Smooth muscle cell (in vitro differentiated cells): ENCODE measurements around the gene VPS16. TPM values are rescaled to one million over a fixed set of nuclear protein-coding genes. Genes with fewer than 3 reads are reported as not detected.

Experiments used
- DNase-seq: peaks from one replicate; lab custom pipeline; 2025; ENCODE audit not compliant: unreplicated experiment; lab: John Stamatoyannopoulos, UW
- H2AFZ ChIP-seq: fragments of 200-600 bp; sonication (generic); 2 replicates; pipeline ENCODE4 v1.6.0; 2016; ENCODE audit warnings: antibody characterized with exemption, low read depth, mild to moderate bottlenecking
- H3F3A ChIP-seq: fragments of 200-600 bp; sonication (generic); 2 replicates; pipeline ENCODE4 v1.6.0; 2017; ENCODE audit warnings: antibody characterized with exemption, low read depth
- H3K27ac ChIP-seq: fragments of 200-600 bp; sonication (generic); 2 replicates; pipeline ENCODE4 v1.5.1; 2016; ENCODE audit warnings: low read depth, mild to moderate bottlenecking
- H3K27me3 ChIP-seq: fragments of 200-600 bp; sonication (generic); 2 replicates; pipeline ENCODE4 v1.6.1; 2016; ENCODE audit warnings: low read depth, mild to moderate bottlenecking
- H3K36me3 ChIP-seq: fragments of 200-600 bp; sonication (generic); 2 replicates; pipeline ENCODE4 v1.5.1; 2016; ENCODE audit warnings: low read depth
- H3K4me1 ChIP-seq: fragments of 200-600 bp; sonication (generic); 2 replicates; pipeline ENCODE4 v1.5.1; 2016; ENCODE audit warnings: low read depth
- H3K4me2 ChIP-seq: fragments of 200-600 bp; sonication (generic); 2 replicates; pipeline ENCODE4 v1.6.0; 2016; ENCODE audit warnings: mild to moderate bottlenecking
- H3K4me3 ChIP-seq: fragments of 200-600 bp; sonication (generic); 2 replicates; pipeline ENCODE4 v1.5.1; 2016; ENCODE audit warnings: mild to moderate bottlenecking
- H3K79me2 ChIP-seq: fragments of 200-600 bp; sonication (generic); 2 replicates; pipeline ENCODE4 v1.6.0; 2016; ENCODE audit warnings: low read depth, mild to moderate bottlenecking
- H3K9ac ChIP-seq: fragments of 200-600 bp; sonication (generic); 2 replicates; pipeline ENCODE4 v1.6.0; 2016; ENCODE audit warnings: low read depth
- H3K9me3 ChIP-seq: fragments of 200-600 bp; sonication (generic); replicated peaks from 2 replicates; pipeline ENCODE4 v1.5.1; 2016; ENCODE audit warnings: low read depth
- H4K20me1 ChIP-seq: fragments of 200-600 bp; sonication (generic); 2 replicates; pipeline ENCODE4 v1.6.0; 2016; ENCODE audit warnings: low read depth
- CTCF ChIP-seq: fragments of 200-600 bp; sonication (generic); IDR thresholded peaks from 2 replicates; pipeline ENCODE4 v1.5.1; 2017; ENCODE audit warnings: borderline replicate concordance, mild to moderate bottlenecking, antibody characterized with exemption; ENCODE audit not compliant: insufficient read depth, poor library complexity, severe bottlenecking
- WGBS: methylation state at CpG from one replicate; pipeline ENCODE4 v1.1.7; 2016; ENCODE audit warnings: low lambda C conversion rate; 5-methylcytosine and 5-hydroxymethylcytosine counted together
- polyA plus RNA-seq: library from polyadenylated mRNA; unstranded; fragments of >200 nt; fragmentation: Nextera tagmentation; extraction: Ambion mirVana; gene quantifications from 2 replicates; pipeline ENCODE4 v1.2.1, GENCODE V29; 2016
- total RNA-seq: library from RNA; depleted of rRNA; stranded (reverse); fragments of >200 nt; gene quantifications from 2 replicates; pipeline ENCODE4 v1.2.3, GENCODE V29; 2014

The VPS16 gene
- total and polyA plus RNA-seq, 2 experiments from 2014 or later: 26.3 to 36.9 TPM

- TF ChIP-seq CTCF: no peak
- Histone ChIP-seq H3K36me3 (no peaks in the 10 kb centered on the region), H3K9me3 (no peaks in the 10 kb centered on the region), H3F3A (no peaks in the 10 kb centered on the region), H3K27me3 (no peaks in the 10 kb centered on the region), H3K27ac (no peak overlapping the region), H4K20me1 (peaks cover 81% of the 10 kb centered on the region), H2AFZ (no peak overlapping the region), H3K4me3 (no peak overlapping the region), H3K4me2 (no peak overlapping the region), H3K4me1 (no peaks in the 10 kb centered on the region), H3K9ac (no peak overlapping the region), H3K79me2 (peaks cover 31% of the 10 kb centered on the region)
- no peak for DNase-seq
- WGBS: over 99% methylated on average over 6 of the region's 6 CpGs
These were observed 63.1 kb downstream of the VPS16 start for GRCh38 chr20:2903686-2904085.

- no peak for TF ChIP-seq CTCF
- no peak overlapping the region for H3K4me2 ChIP-seq
- H4K20me1 ChIP-seq: peaks cover 74% of the 10 kb centered on the region
- H3K9ac ChIP-seq: no peak overlapping the region
- H3K36me3 ChIP-seq: no peaks in the 10 kb centered on the region
- no peak overlapping the region for H2AFZ ChIP-seq
- no peaks in the 10 kb centered on the region for H3K9me3 ChIP-seq
- DNase-seq: no peak
- H3K4me3 ChIP-seq: no peak overlapping the region
- H3F3A ChIP-seq: no peaks in the 10 kb centered on the region
- 97% methylated on average over 3 of the region's 3 CpGs for WGBS
- H3K4me1 ChIP-seq: no peaks in the 10 kb centered on the region
- no peaks in the 10 kb centered on the region for H3K27me3 ChIP-seq
- H3K79me2 ChIP-seq: peaks cover 28% of the 10 kb centered on the region
- H3K27ac ChIP-seq: no peak overlapping the region
These were observed 67.0 kb downstream of the VPS16 start for GRCh38 chr20:2907519-2907918.

GRCh38 chr20:2909953-2910352 lies 69.4 kb downstream of the VPS16 start:
- peaks cover 12% of the 10 kb centered on the region for H3K79me2 ChIP-seq
- no peak for TF ChIP-seq CTCF

GRCh38 chr20:2911200-2911599 lies 70.7 kb downstream of the VPS16 start:
- Histone ChIP-seq H3K4me1 (no peaks in the 10 kb centered on the region), H3K27ac (no peak overlapping the region), H3K4me3 (no peak overlapping the region), H3K36me3 (no peaks in the 10 kb centered on the region), H3F3A (no peaks in the 10 kb centered on the region), H3K9ac (no peak overlapping the region), H3K27me3 (no peaks in the 10 kb centered on the region), H4K20me1 (peaks cover 72% of the 10 kb centered on the region), H2AFZ (no peak overlapping the region), H3K79me2 (peaks cover 12% of the 10 kb centered on the region), H3K4me2 (no peak overlapping the region), H3K9me3 (no peaks in the 10 kb centered on the region)
- TF ChIP-seq CTCF: no peak
- no peak for DNase-seq

More at GRCh38 chr20:2909953-2910352, 69.4 kb downstream of the VPS16 start:
- WGBS: 97% methylated on average over 2 of the region's 2 CpGs
- Histone ChIP-seq H3K4me1 (no peaks in the 10 kb centered on the region), H3K9ac (no peak overlapping the region), H3K27ac (no peak overlapping the region), H4K20me1 (peaks cover 75% of the 10 kb centered on the region), H3K27me3 (no peaks in the 10 kb centered on the region), H3K36me3 (no peaks in the 10 kb centered on the region), H3K9me3 (no peaks in the 10 kb centered on the region), H3K4me2 (no peak overlapping the region), H2AFZ (no peak overlapping the region), H3F3A (no peaks in the 10 kb centered on the region), H3K4me3 (no peak overlapping the region)
- DNase-seq: no peak
